VCaP (cell line): ENCODE results near the gene ZBTB43.

ENCODE experiments used
- H3K27ac ChIP-seq: fragments of 450-650 bp; 2 replicates; pipeline ENCODE4 v1.5.1; 2017
- CTCF ChIP-seq: fragments of 450-650 bp; conservative IDR thresholded peaks from 2 replicates; pipeline ENCODE4 v1.5.1; 2017; ENCODE audit warnings: mild to moderate bottlenecking, moderate library complexity

The ZBTB43 gene

GRCh38 chr9:126842220-126842842 is 37.5 kb downstream of the ZBTB43 start:
- no peak for TF ChIP-seq CTCF
- no peak overlapping the region for H3K27ac ChIP-seq

GRCh38 chr9:126842977-126843799 is 38.3 kb downstream of the ZBTB43 start:
- H3K27ac ChIP-seq, result no peak overlapping the region
- TF ChIP-seq CTCF, result no peak

GRCh38 chr9:126844085-126844484 is 39.2 kb downstream of the ZBTB43 start:
- no peak for TF ChIP-seq CTCF
- H3K27ac ChIP-seq, result no peak overlapping the region

- H3K27ac ChIP-seq, result no peak overlapping the region
- no peak for TF ChIP-seq CTCF
These were observed 42.2 kb downstream of the ZBTB43 start for GRCh38 chr9:126847051-126847450.

GRCh38 chr9:126849591-126850225 is 44.9 kb downstream of the ZBTB43 start:
- H3K27ac ChIP-seq, result no peak overlapping the region
- no peak for TF ChIP-seq CTCF

GRCh38 chr9:126851286-126851880 is 46.5 kb downstream of the ZBTB43 start:
- TF ChIP-seq CTCF, result no peak

GRCh38 chr9:126852086-126852688 is 47.3 kb downstream of the ZBTB43 start:
- TF ChIP-seq CTCF, result no peak
- H3K27ac ChIP-seq, result no peak overlapping the region

More at GRCh38 chr9:126851286-126851880, 46.5 kb downstream of the ZBTB43 start:
- no peak overlapping the region for H3K27ac ChIP-seq
